GM21423 (cell line): ENCODE data around the gene INAFM1.

Source experiments
- ATAC-seq: cut with Tn5 transposase; IDR thresholded peaks from one replicate; pipeline ENCODE4 v1.9.1; 2021; ENCODE audit warnings: mild to moderate bottlenecking, moderate library complexity; ENCODE audit not compliant: unreplicated experiment

Gene INAFM1

DNA sequence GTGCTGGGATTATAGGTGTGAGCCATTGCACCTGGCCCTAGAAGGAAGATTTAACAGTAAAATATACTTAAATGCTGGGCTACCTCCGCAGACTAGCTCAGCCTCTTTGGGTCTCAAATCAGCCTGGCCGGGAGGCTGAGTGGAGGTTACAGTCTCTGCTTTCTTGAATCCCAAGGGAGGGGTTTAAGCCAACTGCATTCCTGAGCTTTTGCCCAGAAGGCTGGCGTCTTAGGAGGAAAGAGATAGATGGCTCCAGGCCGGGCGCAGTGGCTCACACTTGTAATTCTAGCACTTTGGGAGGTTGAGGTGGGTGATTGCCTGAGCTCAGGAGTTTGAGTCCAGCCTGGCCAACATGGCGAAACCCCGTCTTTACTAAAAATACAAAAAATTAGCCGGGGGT is 34.4 kb downstream of the INAFM1 start:
- no peak for ATAC-seq

DNA sequence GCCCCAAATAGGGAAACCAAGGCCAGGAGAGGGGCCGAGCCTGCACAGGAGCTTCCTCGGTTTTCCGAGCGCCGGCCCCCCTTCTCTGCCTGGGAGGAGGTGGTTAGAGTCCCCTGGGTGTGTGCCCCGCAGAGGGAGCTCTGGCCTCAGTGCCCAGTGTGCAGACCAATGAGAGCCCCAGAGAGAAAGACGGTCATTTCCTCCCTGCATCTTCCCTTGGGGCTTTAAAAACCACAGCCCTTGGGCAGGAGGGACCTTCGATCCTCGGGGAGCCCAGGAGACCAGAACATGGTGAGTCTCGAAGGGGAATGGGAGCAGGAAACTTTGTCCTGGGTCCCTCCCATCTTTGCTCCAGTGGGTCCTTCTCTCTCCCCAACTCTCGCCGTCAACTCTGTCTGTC is 34.9 kb downstream of the INAFM1 start, which contains the start of gene C5AR1:
C5AR1 (plus strand) TSS at position 254 of the 400 bp plus-strand sequence; CDS start at position 289, 35 bp downstream.
- no peak for ATAC-seq

DNA sequence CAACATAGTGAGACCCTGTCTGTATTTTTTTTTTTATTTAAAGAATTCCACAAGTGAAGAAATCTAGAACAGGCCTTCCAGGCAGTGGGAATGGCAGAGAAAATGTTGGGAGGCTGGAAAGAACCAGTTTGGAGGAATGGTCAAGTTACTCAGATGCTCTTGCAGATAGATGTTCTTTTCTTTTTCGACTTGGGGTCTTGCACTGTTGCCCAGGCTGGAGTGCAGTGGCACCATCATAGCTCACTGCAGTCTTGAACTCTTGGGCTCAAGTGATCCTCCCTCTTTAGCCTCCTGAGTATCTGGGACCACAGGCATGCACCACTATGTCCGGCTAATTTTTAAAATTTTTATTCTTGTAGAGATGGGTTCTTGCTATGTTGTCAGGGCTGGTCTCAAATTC is 35.6 kb downstream of the INAFM1 start:
- no peak for ATAC-seq

- no peak for ATAC-seq
Observed at GRCh38 chr19:47310819-47311218, 36.1 kb downstream of the INAFM1 start.

DNA sequence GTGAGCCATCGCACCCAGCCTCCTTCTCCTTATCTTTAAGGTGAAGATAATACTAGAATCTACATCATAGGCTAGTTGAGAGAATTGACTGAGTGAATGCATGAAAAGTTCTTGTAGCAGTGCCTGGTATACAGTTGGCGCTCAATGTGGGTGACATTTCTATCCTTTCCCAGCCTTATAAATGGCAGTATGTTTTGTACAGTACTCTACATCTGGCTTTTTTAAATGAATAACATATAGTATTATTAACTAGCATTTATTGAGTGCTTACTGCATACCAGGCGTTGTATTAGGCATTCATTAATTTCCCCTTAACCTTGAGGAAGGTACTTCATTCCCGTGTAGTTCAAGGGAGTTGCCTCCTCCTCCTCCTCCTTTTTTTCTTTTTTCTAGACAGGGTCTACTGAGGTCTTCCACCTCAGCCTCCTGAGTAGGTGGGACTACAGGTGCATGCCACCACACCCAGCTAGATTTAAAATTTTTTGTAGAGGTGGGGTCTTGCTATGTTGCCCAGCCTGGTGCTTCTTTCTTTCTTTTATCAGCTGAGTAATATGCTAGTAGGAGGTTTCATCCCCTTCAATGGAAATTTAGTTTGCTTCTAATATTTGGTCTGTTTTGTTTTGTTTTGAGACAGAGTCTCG is 37.8 kb downstream of the INAFM1 start:
- no peak for ATAC-seq

- no peak for ATAC-seq
Observed at GRCh38 chr19:47313754-47314295, 39.1 kb downstream of the INAFM1 start.

GRCh38 chr19:47315125-47315821 is 40.6 kb downstream of the INAFM1 start:
- ATAC-seq = no peak

DNA sequence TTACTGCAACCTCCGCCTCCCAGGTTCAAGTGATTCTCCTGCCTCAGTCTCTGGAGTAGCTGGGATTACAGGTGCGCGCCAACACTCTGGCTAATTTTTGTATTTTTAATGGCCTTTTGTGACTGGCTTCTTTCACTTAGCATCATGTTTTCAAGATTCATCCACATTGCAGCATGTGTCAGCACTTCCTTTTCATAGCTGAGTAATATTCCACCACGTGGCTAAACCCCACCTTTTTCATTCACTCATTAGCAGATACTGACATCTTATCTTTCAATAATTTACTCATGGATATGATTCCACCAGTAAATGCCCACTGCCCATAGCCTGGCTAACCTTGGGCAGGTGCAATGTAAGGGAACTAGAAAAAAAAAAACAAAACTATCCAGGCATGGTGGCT is 41.8 kb downstream of the INAFM1 start:
- no peak for ATAC-seq

DNA sequence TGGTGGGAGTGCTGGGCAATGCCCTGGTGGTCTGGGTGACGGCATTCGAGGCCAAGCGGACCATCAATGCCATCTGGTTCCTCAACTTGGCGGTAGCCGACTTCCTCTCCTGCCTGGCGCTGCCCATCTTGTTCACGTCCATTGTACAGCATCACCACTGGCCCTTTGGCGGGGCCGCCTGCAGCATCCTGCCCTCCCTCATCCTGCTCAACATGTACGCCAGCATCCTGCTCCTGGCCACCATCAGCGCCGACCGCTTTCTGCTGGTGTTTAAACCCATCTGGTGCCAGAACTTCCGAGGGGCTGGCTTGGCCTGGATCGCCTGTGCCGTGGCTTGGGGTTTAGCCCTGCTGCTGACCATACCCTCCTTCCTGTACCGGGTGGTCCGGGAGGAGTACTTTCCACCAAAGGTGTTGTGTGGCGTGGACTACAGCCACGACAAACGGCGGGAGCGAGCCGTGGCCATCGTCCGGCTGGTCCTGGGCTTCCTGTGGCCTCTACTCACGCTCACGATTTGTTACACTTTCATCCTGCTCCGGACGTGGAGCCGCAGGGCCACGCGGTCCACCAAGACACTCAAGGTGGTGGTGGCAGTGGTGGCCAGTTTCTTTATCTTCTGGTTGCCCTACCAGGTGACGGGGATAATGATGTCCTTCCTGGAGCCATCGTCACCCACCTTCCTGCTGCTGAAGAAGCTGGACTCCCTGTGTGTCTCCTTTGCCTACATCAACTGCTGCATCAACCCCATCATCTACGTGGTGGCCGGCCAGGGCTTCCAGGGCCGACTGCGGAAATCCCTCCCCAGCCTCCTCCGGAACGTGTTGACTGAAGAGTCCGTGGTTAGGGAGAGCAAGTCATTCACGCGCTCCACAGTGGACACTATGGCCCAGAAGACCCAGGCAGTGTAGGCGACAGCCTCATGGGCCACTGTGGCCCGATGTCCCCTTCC is 45.5 kb downstream of the INAFM1 start:
- no peak for ATAC-seq

- ATAC-seq = no peak
Observed at GRCh38 chr19:47321630-47322029, 46.9 kb downstream of the INAFM1 start.

GRCh38 chr19:47322058-47322457 is 47.4 kb downstream of the INAFM1 start:
- ATAC-seq = no peak

DNA sequence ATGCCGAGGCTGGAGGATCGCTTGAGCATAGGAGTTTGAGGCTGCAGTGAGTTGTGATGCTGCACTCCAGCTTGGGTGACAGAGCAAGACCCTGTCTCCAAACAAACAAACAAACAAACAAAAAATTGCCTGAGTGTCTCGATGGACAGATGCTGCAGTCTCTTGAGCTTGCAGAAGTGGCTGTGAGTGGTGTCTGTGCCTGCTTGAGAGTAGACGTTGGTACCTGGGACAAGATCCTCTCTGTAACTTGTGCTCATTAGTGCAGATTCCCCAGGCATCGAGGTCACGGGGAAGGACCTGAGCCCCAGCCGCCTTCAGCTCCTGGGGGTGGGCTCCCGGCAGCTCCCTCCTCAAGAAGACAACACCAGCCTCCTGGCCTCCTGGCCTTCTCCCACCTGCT is 48.7 kb downstream of the INAFM1 start:
- no peak for ATAC-seq

DNA sequence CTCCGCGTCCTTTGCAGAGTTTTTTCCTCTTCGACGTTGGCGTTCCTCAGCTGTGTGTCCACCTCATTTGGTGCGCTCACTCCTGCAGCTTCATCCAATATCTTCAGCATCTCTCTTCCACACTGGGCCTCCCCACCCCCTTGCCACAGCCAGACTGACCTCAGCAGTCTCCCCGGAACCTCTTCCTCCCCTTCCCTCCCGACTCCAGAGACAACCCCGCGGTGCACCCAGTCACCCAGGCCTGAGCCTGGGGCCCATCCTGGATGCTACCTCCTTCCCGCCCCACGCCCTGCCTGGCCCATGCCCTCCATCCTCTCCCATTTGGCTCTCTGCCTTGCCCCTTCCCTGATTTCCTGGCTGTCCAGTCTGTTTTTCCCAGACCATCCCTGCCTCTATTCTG is 49.2 kb downstream of the INAFM1 start:
- ATAC-seq = no peak

DNA sequence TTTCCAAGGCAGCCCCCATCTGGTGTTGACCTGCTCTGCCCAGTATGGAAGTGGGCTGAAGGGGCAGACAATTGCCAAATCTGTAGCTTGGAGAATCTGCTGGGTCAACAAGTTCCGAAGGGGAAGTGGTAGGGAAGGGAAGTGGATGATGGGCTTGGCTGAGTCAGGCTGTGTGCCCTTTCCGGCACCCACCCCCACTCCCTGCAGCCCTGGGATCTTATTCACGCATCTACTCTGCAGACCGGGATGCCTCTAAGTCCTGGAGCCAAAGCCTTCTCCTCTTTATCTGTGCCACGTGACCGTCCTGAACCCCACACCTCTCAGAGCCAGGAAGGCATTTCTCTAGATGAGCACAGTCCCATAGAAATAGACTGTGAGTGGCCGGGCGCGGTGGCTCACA is 49.8 kb downstream of the INAFM1 start:
- ATAC-seq = no peak
